WERI-Rb-1 (cell line): Measurements from ENCODE around the gene PPP1R14B.

Source experiments
- DNase-seq: peaks from one replicate; pipeline ENCODE4 v3.0.0-alpha.2; 2020
- H3K27ac ChIP-seq: fragments of 250-450 bp; sonication (Bioruptor Pico); 2 replicates; pipeline ENCODE4 v1.5.1; 2020; ENCODE audit warnings: mild to moderate bottlenecking, moderate library complexity
- H3K27me3 ChIP-seq: fragments of 250-450 bp; sonication (Bioruptor Pico); 2 replicates; pipeline ENCODE4 v1.5.1; 2021; ENCODE audit warnings: mild to moderate bottlenecking, low read depth, moderate library complexity; ENCODE audit not compliant: insufficient read depth, severe bottlenecking
- H3K36me3 ChIP-seq: fragments of 250-450 bp; sonication (Bioruptor Pico); 2 replicates; pipeline ENCODE4 v1.5.1; 2020; ENCODE audit warnings: mild to moderate bottlenecking, moderate library complexity
- H3K4me3 ChIP-seq: 2 replicates; pipeline ENCODE4 v1.5.1; 2011; ENCODE audit warnings: low read depth, mild to moderate bottlenecking, control low read depth, low read length
- H3K9me3 ChIP-seq: fragments of 250-450 bp; sonication (Bioruptor Pico); 2 replicates; pipeline ENCODE4 v1.5.1; 2021; ENCODE audit warnings: mild to moderate bottlenecking, moderate library complexity; ENCODE audit not compliant: severe bottlenecking
- TF ChIP-seq, protein P1 (sequence below): IDR thresholded peaks from 2 replicates; pipeline ENCODE4 v1.5.1; 2011; ENCODE audit warnings: low read depth, mild to moderate bottlenecking, control low read depth, inconsistent platforms, low read length

Gene PPP1R14B

DNA sequence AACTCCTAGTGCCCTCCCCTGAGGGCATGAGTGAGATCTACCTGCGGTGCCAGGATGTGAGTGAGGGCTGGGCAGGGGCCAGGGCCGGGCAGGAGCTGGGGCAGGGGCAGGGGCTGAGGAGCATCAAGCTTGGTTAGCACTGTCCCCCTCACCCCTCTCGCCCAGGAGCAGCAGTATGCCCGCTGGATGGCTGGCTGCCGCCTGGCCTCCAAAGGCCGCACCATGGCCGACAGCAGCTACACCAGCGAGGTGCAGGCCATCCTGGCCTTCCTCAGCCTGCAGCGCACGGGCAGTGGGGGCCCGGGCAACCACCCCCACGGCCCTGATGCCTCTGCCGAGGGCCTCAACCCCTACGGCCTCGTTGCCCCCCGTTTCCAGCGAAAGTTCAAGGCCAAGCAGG lies 26.5 kb downstream of the PPP1R14B start:
- H3K36me3 ChIP-seq, result no peaks in the 10 kb centered on the region; the same call in 1 of the 2 replicates
- no peak overlapping the region for H3K4me3 ChIP-seq
- no peaks in the 10 kb centered on the region for H3K27me3 ChIP-seq
- H3K9me3 ChIP-seq, result no peaks in the 10 kb centered on the region
- no peak overlapping the region for H3K27ac ChIP-seq
- TF ChIP-seq, protein P1, sequence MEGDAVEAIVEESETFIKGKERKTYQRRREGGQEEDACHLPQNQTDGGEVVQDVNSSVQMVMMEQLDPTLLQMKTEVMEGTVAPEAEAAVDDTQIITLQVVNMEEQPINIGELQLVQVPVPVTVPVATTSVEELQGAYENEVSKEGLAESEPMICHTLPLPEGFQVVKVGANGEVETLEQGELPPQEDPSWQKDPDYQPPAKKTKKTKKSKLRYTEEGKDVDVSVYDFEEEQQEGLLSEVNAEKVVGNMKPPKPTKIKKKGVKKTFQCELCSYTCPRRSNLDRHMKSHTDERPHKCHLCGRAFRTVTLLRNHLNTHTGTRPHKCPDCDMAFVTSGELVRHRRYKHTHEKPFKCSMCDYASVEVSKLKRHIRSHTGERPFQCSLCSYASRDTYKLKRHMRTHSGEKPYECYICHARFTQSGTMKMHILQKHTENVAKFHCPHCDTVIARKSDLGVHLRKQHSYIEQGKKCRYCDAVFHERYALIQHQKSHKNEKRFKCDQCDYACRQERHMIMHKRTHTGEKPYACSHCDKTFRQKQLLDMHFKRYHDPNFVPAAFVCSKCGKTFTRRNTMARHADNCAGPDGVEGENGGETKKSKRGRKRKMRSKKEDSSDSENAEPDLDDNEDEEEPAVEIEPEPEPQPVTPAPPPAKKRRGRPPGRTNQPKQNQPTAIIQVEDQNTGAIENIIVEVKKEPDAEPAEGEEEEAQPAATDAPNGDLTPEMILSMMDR, result no peak
- no peak for DNase-seq

DNA sequence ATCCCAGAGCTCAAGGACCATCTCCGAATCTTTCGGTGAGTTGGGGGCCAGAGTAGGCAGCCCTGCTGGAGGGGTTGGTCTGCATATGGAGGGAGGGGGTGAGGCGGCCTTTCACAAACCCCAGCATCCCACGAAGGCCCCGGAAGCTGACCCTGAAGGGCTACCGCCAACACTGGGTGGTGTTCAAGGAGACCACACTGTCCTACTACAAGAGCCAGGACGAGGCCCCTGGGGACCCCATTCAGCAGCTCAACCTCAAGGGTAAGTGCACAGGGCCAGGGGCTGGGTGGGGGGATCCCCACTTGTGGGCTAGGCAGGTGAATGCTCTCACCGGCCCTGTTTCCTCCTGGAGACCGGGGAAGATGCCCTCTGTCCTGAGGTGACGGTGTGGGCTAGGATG lies 27.0 kb downstream of the PPP1R14B start:
- Histone ChIP-seq H3K27ac (no peak overlapping the region), H3K4me3 (no peak overlapping the region), H3K9me3 (no peaks in the 10 kb centered on the region), H3K27me3 (no peaks in the 10 kb centered on the region), H3K36me3 (no peaks in the 10 kb centered on the region; the same call in 1 of the 2 replicates)
- TF ChIP-seq, protein P1, result no peak
- DNase-seq, result no peak

DNA sequence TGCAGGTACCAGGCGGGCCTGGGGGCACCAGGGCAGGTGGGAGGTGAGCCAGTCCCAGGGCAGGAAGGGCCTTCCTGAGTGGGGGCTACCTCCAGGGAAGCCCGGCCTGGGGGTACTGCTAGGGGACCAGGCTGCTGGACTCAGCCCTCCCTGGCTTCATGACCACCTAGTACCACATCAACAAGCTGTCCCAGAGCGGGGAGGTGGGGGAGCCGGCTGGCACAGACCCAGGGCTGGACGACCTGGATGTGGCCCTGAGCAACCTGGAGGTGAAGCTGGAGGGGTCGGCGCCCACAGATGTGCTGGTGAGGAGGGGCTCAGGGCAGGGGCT lies 27.4 kb downstream of the PPP1R14B start:
- Histone ChIP-seq H3K27me3 (no peaks in the 10 kb centered on the region), H3K9me3 (no peaks in the 10 kb centered on the region), H3K4me3 (no peak overlapping the region), H3K27ac (no peak overlapping the region), H3K36me3 (no peaks in the 10 kb centered on the region; the same call in 1 of the 2 replicates)
- no peak for DNase-seq
- TF ChIP-seq, protein P1, result no peak

DNA sequence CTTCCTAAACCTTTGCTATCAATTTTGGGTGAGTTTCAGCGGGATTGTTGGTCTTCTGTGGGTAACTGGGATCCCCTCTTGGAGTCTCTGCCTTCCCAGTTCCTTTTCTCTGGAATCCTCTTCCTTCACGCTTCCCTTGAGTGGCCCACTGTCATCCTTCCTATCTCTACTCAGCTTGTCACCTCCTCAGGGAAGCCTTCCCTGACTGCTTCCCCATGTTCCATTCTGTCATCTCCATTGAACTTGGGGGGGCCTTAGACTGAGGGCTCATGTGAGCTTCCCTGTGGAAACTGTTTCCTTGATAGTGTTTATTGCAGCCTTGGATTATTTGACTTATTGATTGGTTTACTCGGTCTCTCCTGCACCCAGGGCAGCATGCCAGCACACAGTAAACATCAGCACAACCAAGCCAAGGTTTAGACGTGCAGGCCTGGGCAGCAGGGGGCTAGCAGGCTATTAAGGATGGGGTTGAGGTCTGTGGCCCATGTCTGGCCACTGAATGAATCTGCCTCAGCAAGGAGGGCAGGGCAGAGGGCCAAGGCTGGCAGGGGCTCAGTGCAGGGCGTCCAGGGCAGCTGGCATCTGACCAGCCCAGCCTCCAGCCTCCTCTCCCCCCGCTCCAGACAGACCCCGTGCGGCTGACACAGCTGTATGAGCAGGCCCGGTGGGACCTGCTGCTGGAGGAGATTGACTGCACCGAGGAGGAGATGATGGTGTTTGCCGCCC lies 28.0 kb downstream of the PPP1R14B start:
- H3K36me3 ChIP-seq, result no peaks in the 10 kb centered on the region; the same call in 1 of the 2 replicates
- DNase-seq, result no peak
- H3K27me3 ChIP-seq, result no peaks in the 10 kb centered on the region
- H3K4me3 ChIP-seq, result no peak overlapping the region
- no peaks in the 10 kb centered on the region for H3K9me3 ChIP-seq
- TF ChIP-seq, protein P1, result no peak
- no peak overlapping the region for H3K27ac ChIP-seq

DNA sequence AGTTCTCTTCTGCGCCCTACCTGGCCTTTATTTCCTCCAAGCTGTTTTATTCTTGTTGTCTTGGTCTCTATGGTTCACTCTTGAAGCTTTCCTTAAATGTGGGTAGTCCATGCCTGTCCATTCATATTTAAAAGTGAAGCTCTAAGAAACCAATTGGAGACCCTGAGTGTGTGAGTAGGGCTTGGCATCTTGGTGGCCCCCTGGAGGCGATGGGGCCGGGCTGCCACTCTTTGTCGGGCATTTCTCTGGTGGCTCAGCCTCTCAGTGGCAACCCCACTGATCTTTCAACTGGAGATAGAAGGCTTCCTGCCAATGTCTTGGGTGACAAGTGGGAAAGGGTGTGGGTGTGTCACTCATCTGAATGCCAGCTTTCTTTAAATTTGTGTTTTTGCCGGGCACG lies 29.9 kb downstream of the PPP1R14B start:
- no peaks in the 10 kb centered on the region for H3K27me3 ChIP-seq
- no peaks in the 10 kb centered on the region for H3K9me3 ChIP-seq
- H3K36me3 ChIP-seq, result no peaks in the 10 kb centered on the region
- no peak overlapping the region for H3K27ac ChIP-seq
- no peak for DNase-seq
- TF ChIP-seq, protein P1, result no peak
- H3K4me3 ChIP-seq, result no peak overlapping the region
